Right cardiac atrium (tissue), 5 donors: ENCODE measurements around the gene YARS1. TPM values are rescaled to one million over a fixed set of nuclear protein-coding genes. Genes with fewer than 3 reads are reported as not detected.

Experiments used
- ATAC-seq, 2 donors: fragments of 200-7000 bp; cut with Tn5 transposase; one replicate each; pipeline versions ENCODE4 v1.8.0 to v1.9.1; 2020; ENCODE audit warnings: moderate library complexity in 2 of 2, mild to moderate bottlenecking in 1 of 2
- DNase-seq, 3 donors: peaks; one replicate each; pipeline ENCODE4 v3.0.0-alpha.2; 2020
- H3K27ac ChIP-seq: one replicate; pipeline ENCODE4 v1.5.1; 2013; ENCODE audit warnings: mild to moderate bottlenecking, low read length, control low read depth, moderate library complexity
- H3K27me3 ChIP-seq: one replicate; pipeline ENCODE4 v1.6.1; 2013; ENCODE audit not compliant: control insufficient read depth, insufficient read depth
- H3K4me1 ChIP-seq: one replicate; pipeline ENCODE4 v1.6.1; 2013; ENCODE audit warnings: low read length; ENCODE audit not compliant: control insufficient read depth, insufficient read depth
- H3K4me3 ChIP-seq: one replicate; pipeline ENCODE4 v1.5.1; 2013; ENCODE audit warnings: low read length, control low read depth
- H3K9me3 ChIP-seq: one replicate; pipeline ENCODE4 v1.6.1; 2013; ENCODE audit warnings: low read length; ENCODE audit not compliant: control insufficient read depth
- WGBS: extraction: QIAGEN DNeasy Blood & Tissue Kit; methylation state at CpG from one replicate; pipeline ENCODE4 v1.1.7; 2013; 5-methylcytosine and 5-hydroxymethylcytosine counted together
- intact Hi-C, 4 donors: fragments of 100-400 bp; cut with DNase I; formaldehyde crosslinking; loops; one replicate each; pipeline versions ENCODE4 v1.11.0 to v1.14.0; 2022 to 2023
- polyA plus RNA-seq: library from polyadenylated mRNA; stranded (reverse); fragments of 200-250 nt; gene quantifications from one replicate; pipeline ENCODE4 v1.2.3, GENCODE V29; 2013
- total RNA-seq, 4 donors: library from RNA; stranded (reverse); fragmentation: NEBNext Ultra II Directional; extraction: Animal tissue kit (Norgen Biotek cat#: 25700); gene quantifications; one replicate each; pipeline ENCODE4 v1.2.1, GENCODE V29; 2021
- donor health status: healthy with polysubstance abuse.
- donor health status: DM: no; HTN: yes; CAD: no.
- donor health status: DM: no; HTN: no; CAD: no.
- donor health status: DM: no; HTN: yes; CAD: no; lungs with severe emphysema.
- donor health status: DM: yes; HTN: yes; CAD: no.

Gene YARS1
- total and polyA plus RNA-seq, 5 donors, result 20.8 to 54.7 (median 36.2) TPM

DNA sequence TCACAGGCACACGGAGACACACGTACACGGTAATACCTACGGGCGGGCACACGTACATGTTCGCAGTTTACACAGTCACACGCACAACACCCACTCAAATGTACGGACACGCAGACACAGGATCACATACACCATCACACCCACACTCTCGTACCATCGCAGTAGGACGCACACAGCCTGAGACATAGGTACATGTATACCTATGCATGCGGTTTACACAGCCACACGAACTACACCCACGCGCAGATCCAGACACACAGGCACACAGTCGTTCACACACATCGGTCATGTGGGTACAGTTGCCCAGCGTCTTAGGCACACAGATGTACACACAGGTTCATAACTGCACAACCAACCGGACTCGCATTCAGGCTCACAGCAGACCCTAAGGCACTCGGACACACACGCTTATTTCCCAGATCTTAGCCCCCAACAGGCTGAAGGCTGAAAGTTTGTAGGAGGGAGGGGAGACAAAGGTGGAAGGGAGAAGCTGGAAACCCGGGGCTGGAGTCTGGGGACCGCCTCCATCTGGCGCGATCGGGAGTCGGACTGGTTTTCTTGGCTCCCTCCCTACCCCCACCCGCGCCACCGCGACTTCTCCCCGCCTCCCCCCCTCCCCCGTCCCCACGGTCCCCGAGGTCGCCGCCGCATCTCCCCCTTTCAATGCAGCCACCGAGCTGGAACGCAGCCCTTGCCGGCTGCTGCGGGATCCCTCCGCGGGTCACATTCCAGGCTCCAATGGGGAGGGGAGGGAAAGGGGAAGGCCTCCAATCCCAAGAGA lies 62.7 kb downstream of the YARS1 start:
- WGBS, result 4% methylated on average over 47 of the region's 47 CpGs
- peak overlapping the region; percentile 77 for H3K4me3 ChIP-seq
- ATAC-seq (peak; percentile 22 to 29), DNase-seq (peak in 2 of 3 donors; percentile 61 to 63)
- no peak overlapping the region for H3K27ac ChIP-seq
- intact Hi-C loops, result no loop called here
- no peaks in the 10 kb centered on the region for H3K9me3 ChIP-seq
- H3K4me1 ChIP-seq, result peaks cover 2% of the 10 kb centered on the region
- H3K27me3 ChIP-seq, result no peaks in the 10 kb centered on the region

DNA sequence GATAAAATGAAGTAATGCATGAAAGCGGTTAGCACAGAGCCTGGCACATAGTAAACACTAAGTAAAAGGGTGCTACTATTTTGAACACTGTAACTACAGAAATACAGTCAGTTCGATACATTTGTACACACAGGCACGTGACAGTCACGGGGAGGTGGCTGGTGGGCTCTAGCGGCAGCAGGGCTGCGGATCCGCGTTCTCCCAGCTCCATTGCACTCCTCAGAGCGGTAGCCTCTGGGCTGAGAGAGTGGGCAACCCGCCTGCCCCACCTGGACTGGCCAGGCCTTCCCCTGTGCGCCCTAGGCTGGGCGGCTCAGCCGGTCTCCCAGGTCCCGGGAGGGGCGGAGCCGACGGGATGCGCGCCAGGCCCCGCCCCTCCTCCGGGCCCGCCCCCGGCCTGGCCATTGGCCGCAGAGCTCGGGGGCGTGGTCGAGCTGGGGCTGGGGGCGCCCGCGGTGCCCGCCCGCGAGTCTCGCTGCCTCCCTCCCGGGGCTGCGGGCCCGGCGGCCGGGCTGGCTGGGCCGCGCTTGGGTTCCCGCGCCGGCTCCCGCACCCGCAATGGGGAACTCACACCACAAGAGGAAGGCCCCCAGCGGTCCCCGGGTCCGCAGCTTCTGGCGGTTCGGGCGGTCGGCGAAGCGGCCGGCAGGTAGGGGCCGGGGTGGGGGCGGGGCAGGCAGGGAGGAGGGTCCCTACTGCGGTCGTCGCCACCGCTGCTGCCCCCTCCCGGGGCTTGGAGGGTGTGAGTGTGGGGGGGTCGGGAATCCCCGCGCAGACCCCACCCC lies 63.4 kb downstream of the YARS1 start:
- peak; percentile 90 to 94 for ATAC-seq
- peak overlapping the region; percentile 77 for H3K4me3 ChIP-seq
- H3K27ac ChIP-seq, result no peak overlapping the region
- no peaks in the 10 kb centered on the region for H3K27me3 ChIP-seq
- intact Hi-C loops, result no loop called here
- WGBS, result 2% methylated on average over 66 of the region's 66 CpGs
- H3K4me1 ChIP-seq, result peaks cover 2% of the 10 kb centered on the region
- peak; percentile 62 to 87 (median 83) for DNase-seq
- H3K9me3 ChIP-seq, result no peaks in the 10 kb centered on the region

DNA sequence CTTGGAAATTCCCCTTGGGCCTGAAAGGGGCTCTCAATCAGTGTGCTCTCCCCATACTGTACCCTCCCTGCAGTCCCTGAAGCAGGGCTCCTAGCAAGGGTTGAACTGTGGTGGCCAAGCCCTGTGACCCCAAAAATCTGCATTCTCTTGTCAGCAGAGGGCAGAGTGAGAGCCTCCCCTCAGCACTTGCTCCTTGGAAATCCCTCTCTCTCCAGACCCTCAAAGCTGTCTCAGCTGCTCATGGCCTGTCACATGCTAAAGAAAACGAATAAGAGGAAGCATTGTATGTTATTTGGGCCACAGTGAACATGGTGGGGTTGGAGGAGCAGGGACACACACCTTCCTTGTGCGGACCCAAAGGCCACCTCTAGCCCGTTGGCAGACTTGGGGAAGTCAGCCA lies 67.4 kb downstream of the YARS1 start:
- 76% methylated on average over 3 of the region's 3 CpGs for WGBS
- no peaks in the 10 kb centered on the region for H3K27me3 ChIP-seq
- DNase-seq (no peak), ATAC-seq (no peak)
- H3K9me3 ChIP-seq, result no peaks in the 10 kb centered on the region
- H3K4me1 ChIP-seq, result peaks cover 2% of the 10 kb centered on the region
- H3K27ac ChIP-seq, result no peak overlapping the region
- no peak overlapping the region for H3K4me3 ChIP-seq
- intact Hi-C loops, result no loop called here

DNA sequence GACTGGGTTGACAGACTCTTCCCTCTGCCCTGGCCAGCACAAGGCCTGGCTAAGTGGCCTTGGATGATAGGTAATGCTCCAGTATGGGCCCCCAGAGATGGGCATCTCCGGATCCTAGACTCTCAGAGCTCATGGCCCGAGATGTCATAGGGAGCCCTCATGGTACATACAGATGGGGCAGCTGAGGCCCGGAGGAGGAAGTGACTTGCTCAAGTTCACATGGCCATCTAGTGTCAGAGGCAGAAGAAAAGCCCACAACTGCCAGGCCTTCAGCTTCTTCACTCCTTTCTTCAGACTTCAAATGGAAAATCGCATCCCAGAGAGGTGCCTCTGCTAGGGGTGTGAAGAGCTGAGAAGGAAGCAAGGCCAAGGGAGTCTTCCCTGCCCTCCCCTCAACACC lies 67.8 kb downstream of the YARS1 start:
- no peak overlapping the region for H3K27ac ChIP-seq
- H3K4me3 ChIP-seq, result no peak overlapping the region
- peaks cover 2% of the 10 kb centered on the region for H3K4me1 ChIP-seq
- H3K9me3 ChIP-seq, result no peaks in the 10 kb centered on the region
- no peaks in the 10 kb centered on the region for H3K27me3 ChIP-seq
- no peak for ATAC-seq
- intact Hi-C loops, result no loop called here
- 89% methylated on average over 4 of the region's 4 CpGs for WGBS
- no peak for DNase-seq

DNA sequence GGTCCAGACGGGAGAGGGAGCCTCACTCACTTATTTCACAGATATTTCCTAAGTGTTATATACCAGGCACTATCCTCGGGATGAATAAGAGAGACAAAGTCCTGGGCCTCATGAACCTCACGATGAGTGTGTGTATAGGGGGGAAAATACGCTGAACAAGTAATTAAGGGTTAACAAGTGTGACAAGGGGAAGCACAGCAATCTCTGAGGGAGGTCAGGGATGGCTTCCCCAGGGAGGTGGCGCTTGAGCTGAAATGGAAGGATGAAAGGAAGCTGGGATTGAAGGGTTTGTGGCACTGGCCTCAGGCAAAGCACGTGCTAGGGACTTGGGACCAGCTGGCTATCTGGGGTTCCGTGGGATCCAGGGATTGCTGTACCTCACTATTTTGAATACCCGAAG lies 68.2 kb downstream of the YARS1 start:
- intact Hi-C loops, result no loop called here
- 86% methylated on average over 8 of the region's 8 CpGs for WGBS

DNA sequence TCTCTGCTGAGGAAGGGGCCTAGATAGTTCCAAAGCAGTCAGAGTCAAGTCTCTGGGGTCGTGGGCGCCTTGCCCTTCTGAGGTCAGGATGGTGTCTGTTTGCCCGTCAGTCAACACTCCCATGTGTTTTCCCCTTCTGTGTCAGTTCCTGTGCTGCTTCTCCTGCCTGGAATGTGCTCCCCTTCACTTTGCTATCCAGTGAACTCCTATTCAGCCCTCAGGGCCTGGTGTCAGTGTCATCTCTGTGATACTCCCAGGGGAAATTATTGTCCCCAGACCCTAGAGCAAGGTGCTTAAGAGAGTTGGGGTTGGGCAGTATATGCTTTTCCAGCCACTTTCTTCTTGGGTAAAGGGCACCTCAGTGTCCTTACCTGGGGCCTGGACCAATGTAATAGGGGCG lies 68.8 kb downstream of the YARS1 start:
- Histone ChIP-seq H3K27ac (no peak overlapping the region), H3K9me3 (no peaks in the 10 kb centered on the region), H3K27me3 (no peaks in the 10 kb centered on the region), H3K4me1 (no peaks in the 10 kb centered on the region), H3K4me3 (no peak overlapping the region)
- WGBS, result 92% methylated on average over 4 of the region's 4 CpGs
- DNase-seq (no peak), ATAC-seq (no peak)
- intact Hi-C loops, result no loop called here

More for the DNA sequence above, 68.2 kb downstream of the YARS1 start:
- no peak for DNase-seq
- Histone ChIP-seq H3K27ac (no peak overlapping the region), H3K4me3 (no peak overlapping the region), H3K27me3 (no peaks in the 10 kb centered on the region), H3K9me3 (no peaks in the 10 kb centered on the region), H3K4me1 (peaks cover 2% of the 10 kb centered on the region)
- no peak for ATAC-seq

DNA sequence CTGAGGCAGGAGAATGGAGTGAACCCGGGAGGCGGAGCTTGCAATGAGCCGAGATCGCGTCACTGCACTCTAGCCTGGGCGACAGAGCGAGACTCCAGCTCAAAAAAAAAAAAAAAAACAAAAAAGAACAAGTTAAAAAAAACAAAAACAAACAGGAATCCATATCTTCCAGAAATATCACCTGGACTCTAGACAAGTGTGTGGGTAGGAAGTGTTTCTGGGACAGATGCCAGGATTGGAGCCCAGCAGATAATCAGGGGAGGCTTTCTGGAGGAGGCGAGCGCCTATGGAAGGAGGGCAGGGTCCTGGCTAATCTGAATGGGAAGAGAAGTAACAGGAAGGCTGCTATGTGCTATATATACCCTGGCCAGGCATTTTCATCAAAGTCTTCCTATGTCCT lies 71.0 kb downstream of the YARS1 start:
- intact Hi-C loops, result no loop called here
- no peak overlapping the region for H3K4me3 ChIP-seq
- no peak for DNase-seq
- no peaks in the 10 kb centered on the region for H3K27me3 ChIP-seq
- peaks cover under 1% of the 10 kb centered on the region for H3K4me1 ChIP-seq
- H3K9me3 ChIP-seq, result no peaks in the 10 kb centered on the region
- no peak overlapping the region for H3K27ac ChIP-seq
- 78% methylated on average over 9 of the region's 9 CpGs for whole genome bisulfite sequencing
- no peak for ATAC-seq

DNA sequence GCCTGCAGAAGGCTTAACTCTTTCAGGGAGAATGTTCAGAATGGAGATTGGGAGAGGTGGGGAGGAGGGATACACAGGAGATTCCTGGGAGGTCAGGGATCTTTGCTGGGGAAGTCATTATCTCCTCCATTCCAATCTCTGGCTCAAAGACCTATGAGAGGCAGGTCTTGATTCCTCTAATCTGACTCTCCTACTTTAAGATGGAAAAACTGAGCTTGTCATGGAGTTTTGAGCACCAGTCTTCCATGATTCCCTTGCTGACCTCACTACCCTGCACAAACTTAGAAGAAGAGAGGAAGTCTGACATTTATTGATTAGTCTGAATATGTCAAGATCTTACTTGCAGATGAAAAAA lies 73.1 kb downstream of the YARS1 start:
- Histone ChIP-seq H3K27me3 (no peaks in the 10 kb centered on the region), H3K9me3 (no peaks in the 10 kb centered on the region), H3K4me3 (no peak overlapping the region), H3K27ac (no peak overlapping the region), H3K4me1 (peaks cover 3% of the 10 kb centered on the region)
- no peak for ATAC-seq
- intact Hi-C loops, result no loop called here
- DNase-seq, result no peak

DNA sequence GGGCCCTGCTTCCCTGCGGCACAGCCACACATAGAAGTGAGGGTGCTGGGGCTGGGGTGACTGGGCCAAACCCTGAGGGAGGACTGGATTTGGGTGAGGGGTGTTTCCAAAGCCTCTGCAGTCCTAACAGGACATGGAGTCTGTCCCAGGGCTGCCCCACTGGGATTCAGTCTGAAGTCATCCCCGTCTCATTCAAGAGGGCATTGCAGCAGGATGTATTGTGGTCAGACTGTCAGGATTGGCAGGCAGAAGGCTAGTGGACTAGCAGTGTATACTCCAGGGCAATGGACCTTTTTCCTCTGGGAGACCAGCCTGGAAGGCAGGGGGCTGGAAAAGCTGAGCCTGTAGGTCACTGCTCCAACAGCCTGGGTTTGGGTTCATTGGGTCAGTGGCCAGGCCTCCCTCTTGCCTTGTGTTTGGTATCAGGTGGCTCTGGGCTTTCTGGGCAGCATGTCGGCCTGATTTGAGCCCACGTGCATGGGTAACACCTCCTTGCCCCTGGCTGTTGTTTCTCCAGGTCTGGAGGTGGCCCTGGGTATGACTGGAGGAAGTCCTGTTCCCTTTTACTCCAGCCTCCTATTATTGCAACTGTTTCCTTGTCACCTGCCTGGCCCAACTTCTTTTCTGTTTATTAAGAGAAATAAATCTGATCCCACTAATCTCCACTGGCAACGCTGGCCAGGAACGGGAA lies 73.6 kb downstream of the YARS1 start:
- intact Hi-C loops, result no loop called here
- no peak overlapping the region for H3K4me3 ChIP-seq
- DNase-seq, result no peak
- no peaks in the 10 kb centered on the region for H3K27me3 ChIP-seq
- H3K4me1 ChIP-seq, result peaks cover 3% of the 10 kb centered on the region
- no peak overlapping the region for H3K27ac ChIP-seq
- peak; percentile 3 to 12 for ATAC-seq
- no peaks in the 10 kb centered on the region for H3K9me3 ChIP-seq
- WGBS, result 26% methylated on average over 6 of the region's 6 CpGs

DNA sequence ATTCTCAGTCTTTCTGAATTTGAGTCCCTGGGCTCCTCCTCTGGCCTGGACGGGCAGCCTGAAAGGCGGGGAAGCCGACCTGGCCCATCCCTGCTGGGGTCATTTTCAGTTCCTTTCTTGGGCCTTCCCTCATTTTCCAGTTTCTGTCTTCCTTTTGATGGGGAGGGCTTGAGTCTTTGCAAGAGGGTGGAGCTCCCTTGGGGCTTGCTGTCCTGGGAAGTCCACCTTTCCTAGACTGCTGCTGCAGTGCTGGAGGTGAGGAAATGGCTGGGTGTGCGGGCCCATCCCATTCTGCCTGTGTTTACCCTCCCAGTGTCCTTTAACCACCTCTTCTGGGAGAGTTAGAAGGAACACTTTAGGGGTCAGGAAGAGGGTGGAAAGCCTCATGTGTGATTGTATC lies 74.2 kb downstream of the YARS1 start:
- Histone ChIP-seq H3K4me3 (no peak overlapping the region), H3K27me3 (no peaks in the 10 kb centered on the region), H3K9me3 (no peaks in the 10 kb centered on the region), H3K27ac (no peak overlapping the region), H3K4me1 (peaks cover 3% of the 10 kb centered on the region)
- no peak for DNase-seq
- peak; percentile 34 to 70 for ATAC-seq
- WGBS, result 81% methylated on average over 4 of the region's 4 CpGs
- intact Hi-C loops, result no loop called here
